ENCODE data around the gene IL4R. TPM values are rescaled to one million over a fixed set of nuclear protein-coding genes. Genes with fewer than 3 reads are reported as not detected.

IL4R gene
- total RNA-seq, 1 experiment from 2014 or later, result 29.6 TPM

GRCh38 chr16:27324851-27325301, 11.1 kb downstream of the IL4R start:
- no peak for ATAC-seq
- H4K20me1 ChIP-seq (ENCODE audit: insufficient read depth), result no peaks in the 10 kb centered on the region
- POLR2A ChIA-PET, result no interaction called here
- H3K9me3 ChIP-seq (ENCODE audit: control insufficient read depth in 1 of 2, insufficient read depth in 1 of 2, low read depth in 1 of 2, low read length in 2 of 2), result no peaks in the 10 kb centered on the region
- H3K4me1 ChIP-seq (ENCODE audit: control insufficient read depth in 1 of 2, insufficient read depth in 2 of 2, low read length in 2 of 2), result peaks cover 12 to 66% of the 10 kb centered on the region in 2 experiments
- no peak overlapping the region for H2AFZ ChIP-seq (ENCODE audit: low read depth, low read length, poor library complexity, severe bottlenecking)
- H3K27me3 ChIP-seq (ENCODE audit: insufficient read depth, low read length), result no peaks in the 10 kb centered on the region
- no peaks in the 10 kb centered on the region for H3K36me3 ChIP-seq (ENCODE audit: control insufficient read depth in 1 of 2, insufficient read depth in 2 of 2, low read length in 2 of 2)
- H3K27ac ChIP-seq (ENCODE audit: low read depth, low read length), result no peak overlapping the region
- BruUV-seq (replicated peaks), result no TSS peak
- TF ChIP-seq FOSL1 (IDR thresholded peaks at IDR 0.05; ENCODE audit: low read depth), result no peak
- no peak for TF ChIP-seq SRF (IDR thresholded peaks at IDR 0.05; ENCODE audit: low read depth)
- no peak for TF ChIP-seq CTCF (IDR thresholded peaks at IDR 0.05 in 2 of 3, conservative IDR thresholded peaks at IDR 0.05 in 1 of 3; ENCODE audit: borderline replicate concordance in 1 of 3, insufficient read depth in 1 of 3, low read depth in 2 of 3, low read length in 2 of 3)
- TF ChIP-seq JUND (IDR thresholded peaks at IDR 0.05), result no peak
- no peak for TF ChIP-seq TCF7L2 (IDR thresholded peaks at IDR 0.05; ENCODE audit: borderline replicate concordance, extremely low read depth, insufficient read depth, insufficient read length)
- TF ChIP-seq POLR2A (IDR thresholded peaks at IDR 0.05; ENCODE audit: borderline replicate concordance, extremely low read depth, insufficient read depth, insufficient read length), result no peak
- no peak for TF ChIP-seq SIN3A (IDR thresholded peaks at IDR 0.05; ENCODE audit: low read depth)
- no peak for TF ChIP-seq EZH2 (IDR thresholded peaks at IDR 0.05)
- TF ChIP-seq ELF1 (IDR thresholded peaks at IDR 0.05; ENCODE audit: borderline replicate concordance, low read depth), result no peak
- TF ChIP-seq POLR2AphosphoS5 (IDR thresholded peaks at IDR 0.05; ENCODE audit: low read depth, low read length), result no peak
- TF ChIP-seq EZH2phosphoT487 (IDR thresholded peaks at IDR 0.05; ENCODE audit: borderline replicate concordance), result no peak
- TF ChIP-seq, protein P1, sequence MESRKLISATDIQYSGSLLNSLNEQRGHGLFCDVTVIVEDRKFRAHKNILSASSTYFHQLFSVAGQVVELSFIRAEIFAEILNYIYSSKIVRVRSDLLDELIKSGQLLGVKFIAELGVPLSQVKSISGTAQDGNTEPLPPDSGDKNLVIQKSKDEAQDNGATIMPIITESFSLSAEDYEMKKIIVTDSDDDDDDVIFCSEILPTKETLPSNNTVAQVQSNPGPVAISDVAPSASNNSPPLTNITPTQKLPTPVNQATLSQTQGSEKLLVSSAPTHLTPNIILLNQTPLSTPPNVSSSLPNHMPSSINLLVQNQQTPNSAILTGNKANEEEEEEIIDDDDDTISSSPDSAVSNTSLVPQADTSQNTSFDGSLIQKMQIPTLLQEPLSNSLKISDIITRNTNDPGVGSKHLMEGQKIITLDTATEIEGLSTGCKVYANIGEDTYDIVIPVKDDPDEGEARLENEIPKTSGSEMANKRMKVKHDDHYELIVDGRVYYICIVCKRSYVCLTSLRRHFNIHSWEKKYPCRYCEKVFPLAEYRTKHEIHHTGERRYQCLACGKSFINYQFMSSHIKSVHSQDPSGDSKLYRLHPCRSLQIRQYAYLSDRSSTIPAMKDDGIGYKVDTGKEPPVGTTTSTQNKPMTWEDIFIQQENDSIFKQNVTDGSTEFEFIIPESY (IDR thresholded peaks at IDR 0.05; ENCODE audit: extremely low read depth, insufficient replicate concordance, low read length), result no peak
- TF ChIP-seq, protein P2, sequence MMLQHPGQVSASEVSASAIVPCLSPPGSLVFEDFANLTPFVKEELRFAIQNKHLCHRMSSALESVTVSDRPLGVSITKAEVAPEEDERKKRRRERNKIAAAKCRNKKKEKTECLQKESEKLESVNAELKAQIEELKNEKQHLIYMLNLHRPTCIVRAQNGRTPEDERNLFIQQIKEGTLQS (IDR thresholded peaks at IDR 0.05), result no peak
- no peak for TF ChIP-seq REST (IDR thresholded peaks at IDR 0.05; ENCODE audit: low read depth)
- no peak for TF ChIP-seq RAD21 (IDR thresholded peaks at IDR 0.05; ENCODE audit: low read depth)
- TF ChIP-seq SP1 (IDR thresholded peaks at IDR 0.05; ENCODE audit: low read depth), result no peak
- no peak overlapping the region for H3K9ac ChIP-seq (ENCODE audit: low read length)
- H3K79me2 ChIP-seq (ENCODE audit: insufficient read depth, low read length), result peaks cover 71% of the 10 kb centered on the region
- no peak overlapping the region for H3K4me2 ChIP-seq (ENCODE audit: low read length)
- CTCF ChIA-PET, result no interaction called here
- no peaks in the 10 kb centered on the region for H3K9me2 ChIP-seq (ENCODE audit: insufficient read depth)
- RAD21 ChIA-PET (ENCODE audit: low non-redundant PET in 1 of 2, low total read pairs in 2 of 2, uncharacterized antibody in 2 of 2, unreplicated experiment in 2 of 2), result no interaction called here
- DNase-seq (ENCODE audit: low read depth, low spot score), result no peak
- H3K4me3 ChIP-seq (replicated peaks in 1 of 2; ENCODE audit: low read depth in 1 of 2, low read length in 2 of 2), result no peak overlapping the region
- intact Hi-C loops (cut with micrococcal nuclease), result no loop called here
